GM23338 (cell line): ENCODE results near the gene ZBTB7C. TPM values are rescaled to one million over a fixed set of nuclear protein-coding genes. Genes with fewer than 3 reads are reported as not detected.

Experiments used
- ATAC-seq: fragments of 200-7000 bp; cut with Tn5 transposase; 3 replicates; pipeline ENCODE4 v1.9.1; 2020
- DNase-seq: peaks from one replicate; pipeline ENCODE4 v3.0.0-alpha.2; 2015; ENCODE audit warnings: low spot score
- H2AFZ ChIP-seq: fragments of 200-600 bp; sonication (generic); 2 replicates; pipeline ENCODE4 v1.8.0; 2016; ENCODE audit warnings: antibody characterized with exemption, mild to moderate bottlenecking, moderate library complexity
- H3F3A ChIP-seq: fragments of 200-600 bp; sonication (generic); replicated peaks from 2 replicates; pipeline ENCODE4 v1.8.0; 2017; ENCODE audit warnings: antibody characterized with exemption, mixed run types, low read depth
- H3K27ac ChIP-seq: fragments of 200-600 bp; sonication (generic); 2 replicates; pipeline ENCODE4 v1.6.1; 2016; ENCODE audit warnings: low read depth
- H3K27me3 ChIP-seq: fragments of 200-600 bp; sonication (generic); 2 replicates; pipeline ENCODE4 v1.8.0; 2016; ENCODE audit warnings: mild to moderate bottlenecking, mixed run types, moderate library complexity; ENCODE audit not compliant: insufficient read depth
- H3K36me3 ChIP-seq: fragments of 200-600 bp; sonication (generic); 2 replicates; pipeline ENCODE4 v1.8.0; 2016; ENCODE audit warnings: mild to moderate bottlenecking; ENCODE audit not compliant: insufficient read depth
- H3K4me1 ChIP-seq: fragments of 200-600 bp; sonication (generic); 2 replicates; pipeline ENCODE4 v1.8.0; 2016; ENCODE audit warnings: mild to moderate bottlenecking, moderate library complexity; ENCODE audit not compliant: insufficient read depth
- H3K4me2 ChIP-seq: fragments of 200-600 bp; sonication (generic); 2 replicates; pipeline ENCODE4 v1.7.1; 2017; ENCODE audit warnings: mixed run types
- H3K4me3 ChIP-seq: fragments of 200-600 bp; sonication (generic); 2 replicates; pipeline ENCODE4 v1.6.1; 2016; ENCODE audit warnings: mixed run types
- H3K79me2 ChIP-seq: fragments of 200-600 bp; sonication (generic); replicated peaks from 2 replicates; pipeline ENCODE4 v1.8.0; 2017; ENCODE audit warnings: mild to moderate bottlenecking; ENCODE audit not compliant: insufficient read depth
- H3K9me2 ChIP-seq: fragments of 200-600 bp; sonication (generic); 2 replicates; pipeline ENCODE4 v1.8.0; 2017; ENCODE audit not compliant: insufficient read depth
- H4K20me1 ChIP-seq: fragments of 200-600 bp; sonication (generic); replicated peaks from 2 replicates; pipeline ENCODE4 v1.8.0; 2017; ENCODE audit warnings: mild to moderate bottlenecking; ENCODE audit not compliant: insufficient read depth
- H3K27ac Mint-ChIP-seq: 2 replicates; pipeline ENCODE4 v1.8.0; 2020; ENCODE audit warnings: inconsistent platforms, mild to moderate bottlenecking, moderate library complexity, mixed read lengths
- H3K27me3 Mint-ChIP-seq: 3 replicates; pipeline ENCODE4 v1.8.0; 2022; ENCODE audit warnings: low read depth, mild to moderate bottlenecking, moderate library complexity, mixed read lengths, inconsistent platforms; ENCODE audit not compliant: insufficient read depth, poor library complexity
- H3K36me3 Mint-ChIP-seq: 3 replicates; pipeline ENCODE4 v1.8.0; 2021; ENCODE audit warnings: low read depth, mild to moderate bottlenecking, inconsistent platforms, moderate library complexity, mixed read lengths
- H3K4me1 Mint-ChIP-seq: 3 replicates; pipeline ENCODE4 v1.8.0; 2020; ENCODE audit warnings: mild to moderate bottlenecking, inconsistent platforms, mixed read lengths
- H3K4me3 Mint-ChIP-seq: 3 replicates; pipeline ENCODE4 v1.8.0; 2021; ENCODE audit warnings: moderate library complexity, mild to moderate bottlenecking, inconsistent platforms, mixed read lengths
- H3K9me3 Mint-ChIP-seq: 3 replicates; pipeline ENCODE4 v1.8.0; 2020; ENCODE audit warnings: moderate library complexity, mild to moderate bottlenecking, inconsistent platforms, mixed read lengths
- CREB1 ChIP-seq: fragments of 250-450 bp; sonication (Bioruptor Pico); IDR thresholded peaks from 2 replicates; pipeline ENCODE4 v1.5.0; 2020; ENCODE audit warnings: low read depth, mild to moderate bottlenecking, moderate library complexity
- EZH2 ChIP-seq: fragments of 200-600 bp; sonication (generic); IDR thresholded peaks from one replicate; pipeline ENCODE4 v1.8.0; 2017; ENCODE audit warnings: antibody characterized with exemption, mild to moderate bottlenecking, low read depth; ENCODE audit not compliant: unreplicated experiment
- STAT1 ChIP-seq: IDR thresholded peaks from one replicate; pipeline ENCODE4 v1.6.1; 2016; ENCODE audit warnings: antibody characterized with exemption; ENCODE audit not compliant: unreplicated experiment
- ZNF114 ChIP-seq: fragments of 250-450 bp; sonication (Bioruptor Pico); IDR thresholded peaks from 2 replicates; pipeline ENCODE4 v1.5.0; 2020; ENCODE audit warnings: mild to moderate bottlenecking, moderate library complexity
- polyA plus RNA-seq: library from polyadenylated mRNA; unstranded; fragments of >200 nt; fragmentation: Nextera tagmentation; extraction: Ambion mirVana; gene quantifications from 2 replicates; pipeline ENCODE4 v1.2.1, GENCODE V29; 2016
- total RNA-seq: library from RNA; depleted of rRNA; stranded (reverse); fragments of >200 nt; shearing (Covaris generic); gene quantifications from 2 replicates; pipeline ENCODE4 v1.2.3, GENCODE V29; 2014
- TF ChIP-seq, protein P1 (sequence below): IDR thresholded peaks from 2 replicates; pipeline ENCODE4 v1.6.1; 2016; ENCODE audit warnings: antibody characterized with exemption
- TF ChIP-seq, protein P2 (sequence below): fragments of 250-450 bp; sonication (Bioruptor Pico); IDR thresholded peaks from 2 replicates; pipeline ENCODE4 v1.5.0; 2020; ENCODE audit warnings: mild to moderate bottlenecking, moderate library complexity

Gene ZBTB7C
- total and polyA plus RNA-seq, 2 experiments from 2014 or later = 0.03 to 0.14 TPM

DNA sequence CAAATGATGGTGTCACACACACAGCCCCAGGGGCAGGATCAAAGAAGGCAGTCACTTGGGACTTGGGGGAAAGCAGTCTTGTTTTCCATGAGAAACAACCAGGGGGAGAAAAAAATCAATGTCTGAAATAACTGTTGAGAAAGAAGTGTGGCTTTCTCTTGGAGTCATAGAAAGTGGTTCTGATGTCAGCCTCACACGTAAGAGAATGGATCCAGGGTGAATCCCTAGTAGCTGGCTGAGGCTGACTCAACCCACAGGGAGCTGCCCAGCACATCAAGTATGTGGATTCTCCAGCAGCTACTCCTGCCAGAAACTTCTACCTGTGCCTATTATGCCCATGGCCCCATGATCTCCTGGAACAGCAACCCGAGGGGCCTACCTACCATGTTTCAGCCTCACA lies 33.6 kb upstream of the ZBTB7C start:
- Mint-ChIP-seq H3K4me1 (peaks cover 2% of the 10 kb centered on the region), H3K36me3 (no peaks in the 10 kb centered on the region), H3K9me3 (no peaks in the 10 kb centered on the region), H3K27ac (no peak overlapping the region), H3K27me3 (peaks cover 8% of the 10 kb centered on the region), H3K4me3 (no peak overlapping the region)
- TF ChIP-seq ZNF114 (no peak), EZH2 (no peak), CREB1 (CRISPR knock-in tag) (no peak)
- TF ChIP-seq, protein P1, sequence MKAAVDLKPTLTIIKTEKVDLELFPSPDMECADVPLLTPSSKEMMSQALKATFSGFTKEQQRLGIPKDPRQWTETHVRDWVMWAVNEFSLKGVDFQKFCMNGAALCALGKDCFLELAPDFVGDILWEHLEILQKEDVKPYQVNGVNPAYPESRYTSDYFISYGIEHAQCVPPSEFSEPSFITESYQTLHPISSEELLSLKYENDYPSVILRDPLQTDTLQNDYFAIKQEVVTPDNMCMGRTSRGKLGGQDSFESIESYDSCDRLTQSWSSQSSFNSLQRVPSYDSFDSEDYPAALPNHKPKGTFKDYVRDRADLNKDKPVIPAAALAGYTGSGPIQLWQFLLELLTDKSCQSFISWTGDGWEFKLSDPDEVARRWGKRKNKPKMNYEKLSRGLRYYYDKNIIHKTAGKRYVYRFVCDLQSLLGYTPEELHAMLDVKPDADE = no peak
- TF ChIP-seq, protein P2, sequence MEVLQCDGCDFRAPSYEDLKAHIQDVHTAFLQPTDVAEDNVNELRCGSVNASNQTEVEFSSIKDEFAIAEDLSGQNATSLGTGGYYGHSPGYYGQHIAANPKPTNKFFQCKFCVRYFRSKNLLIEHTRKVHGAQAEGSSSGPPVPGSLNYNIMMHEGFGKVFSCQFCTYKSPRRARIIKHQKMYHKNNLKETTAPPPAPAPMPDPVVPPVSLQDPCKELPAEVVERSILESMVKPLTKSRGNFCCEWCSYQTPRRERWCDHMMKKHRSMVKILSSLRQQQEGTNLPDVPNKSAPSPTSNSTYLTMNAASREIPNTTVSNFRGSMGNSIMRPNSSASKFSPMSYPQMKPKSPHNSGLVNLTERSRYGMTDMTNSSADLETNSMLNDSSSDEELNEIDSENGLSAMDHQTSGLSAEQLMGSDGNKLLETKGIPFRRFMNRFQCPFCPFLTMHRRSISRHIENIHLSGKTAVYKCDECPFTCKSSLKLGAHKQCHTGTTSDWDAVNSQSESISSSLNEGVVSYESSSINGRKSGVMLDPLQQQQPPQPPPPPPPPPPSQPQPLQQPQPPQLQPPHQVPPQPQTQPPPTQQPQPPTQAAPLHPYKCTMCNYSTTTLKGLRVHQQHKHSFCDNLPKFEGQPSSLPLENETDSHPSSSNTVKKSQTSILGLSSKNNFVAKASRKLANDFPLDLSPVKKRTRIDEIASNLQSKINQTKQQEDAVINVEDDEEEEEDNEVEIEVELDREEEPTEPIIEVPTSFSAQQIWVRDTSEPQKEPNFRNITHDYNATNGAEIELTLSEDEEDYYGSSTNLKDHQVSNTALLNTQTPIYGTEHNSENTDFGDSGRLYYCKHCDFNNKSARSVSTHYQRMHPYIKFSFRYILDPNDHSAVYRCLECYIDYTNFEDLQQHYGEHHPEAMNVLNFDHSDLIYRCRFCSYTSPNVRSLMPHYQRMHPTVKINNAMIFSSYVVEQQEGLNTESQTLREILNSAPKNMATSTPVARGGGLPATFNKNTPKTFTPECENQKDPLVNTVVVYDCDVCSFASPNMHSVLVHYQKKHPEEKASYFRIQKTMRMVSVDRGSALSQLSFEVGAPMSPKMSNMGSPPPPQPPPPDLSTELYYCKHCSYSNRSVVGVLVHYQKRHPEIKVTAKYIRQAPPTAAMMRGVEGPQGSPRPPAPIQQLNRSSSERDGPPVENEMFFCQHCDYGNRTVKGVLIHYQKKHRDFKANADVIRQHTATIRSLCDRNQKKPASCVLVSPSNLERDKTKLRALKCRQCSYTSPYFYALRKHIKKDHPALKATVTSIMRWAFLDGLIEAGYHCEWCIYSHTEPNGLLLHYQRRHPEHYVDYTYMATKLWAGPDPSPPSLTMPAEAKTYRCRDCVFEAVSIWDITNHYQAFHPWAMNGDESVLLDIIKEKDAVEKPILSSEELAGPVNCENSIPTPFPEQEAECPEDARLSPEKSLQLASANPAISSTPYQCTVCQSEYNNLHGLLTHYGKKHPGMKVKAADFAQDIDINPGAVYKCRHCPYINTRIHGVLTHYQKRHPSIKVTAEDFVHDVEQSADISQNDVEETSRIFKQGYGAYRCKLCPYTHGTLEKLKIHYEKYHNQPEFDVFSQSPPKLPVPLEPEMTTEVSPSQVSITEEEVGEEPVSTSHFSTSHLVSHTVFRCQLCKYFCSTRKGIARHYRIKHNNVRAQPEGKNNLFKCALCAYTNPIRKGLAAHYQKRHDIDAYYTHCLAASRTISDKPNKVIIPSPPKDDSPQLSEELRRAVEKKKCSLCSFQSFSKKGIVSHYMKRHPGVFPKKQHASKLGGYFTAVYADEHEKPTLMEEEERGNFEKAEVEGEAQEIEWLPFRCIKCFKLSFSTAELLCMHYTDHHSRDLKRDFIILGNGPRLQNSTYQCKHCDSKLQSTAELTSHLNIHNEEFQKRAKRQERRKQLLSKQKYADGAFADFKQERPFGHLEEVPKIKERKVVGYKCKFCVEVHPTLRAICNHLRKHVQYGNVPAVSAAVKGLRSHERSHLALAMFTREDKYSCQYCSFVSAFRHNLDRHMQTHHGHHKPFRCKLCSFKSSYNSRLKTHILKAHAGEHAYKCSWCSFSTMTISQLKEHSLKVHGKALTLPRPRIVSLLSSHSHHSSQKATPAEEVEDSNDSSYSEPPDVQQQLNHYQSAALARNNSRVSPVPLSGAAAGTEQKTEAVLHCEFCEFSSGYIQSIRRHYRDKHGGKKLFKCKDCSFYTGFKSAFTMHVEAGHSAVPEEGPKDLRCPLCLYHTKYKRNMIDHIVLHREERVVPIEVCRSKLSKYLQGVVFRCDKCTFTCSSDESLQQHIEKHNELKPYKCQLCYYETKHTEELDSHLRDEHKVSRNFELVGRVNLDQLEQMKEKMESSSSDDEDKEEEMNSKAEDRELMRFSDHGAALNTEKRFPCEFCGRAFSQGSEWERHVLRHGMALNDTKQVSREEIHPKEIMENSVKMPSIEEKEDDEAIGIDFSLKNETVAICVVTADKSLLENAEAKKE (CRISPR knock-in tag) = no peak
- Histone ChIP-seq H3K4me3 (no peak overlapping the region), H4K20me1 (no peaks in the 10 kb centered on the region), H3K79me2 (no peaks in the 10 kb centered on the region), H3K27me3 (no peaks in the 10 kb centered on the region), H3K36me3 (no peaks in the 10 kb centered on the region), H3F3A (no peaks in the 10 kb centered on the region), H3K4me2 (no peak overlapping the region), H3K9me2 (no peaks in the 10 kb centered on the region), H2AFZ (no peak overlapping the region), H3K4me1 (no peaks in the 10 kb centered on the region), H3K27ac (no peak overlapping the region)
- DNase-seq (no peak), ATAC-seq (no peak)

DNA sequence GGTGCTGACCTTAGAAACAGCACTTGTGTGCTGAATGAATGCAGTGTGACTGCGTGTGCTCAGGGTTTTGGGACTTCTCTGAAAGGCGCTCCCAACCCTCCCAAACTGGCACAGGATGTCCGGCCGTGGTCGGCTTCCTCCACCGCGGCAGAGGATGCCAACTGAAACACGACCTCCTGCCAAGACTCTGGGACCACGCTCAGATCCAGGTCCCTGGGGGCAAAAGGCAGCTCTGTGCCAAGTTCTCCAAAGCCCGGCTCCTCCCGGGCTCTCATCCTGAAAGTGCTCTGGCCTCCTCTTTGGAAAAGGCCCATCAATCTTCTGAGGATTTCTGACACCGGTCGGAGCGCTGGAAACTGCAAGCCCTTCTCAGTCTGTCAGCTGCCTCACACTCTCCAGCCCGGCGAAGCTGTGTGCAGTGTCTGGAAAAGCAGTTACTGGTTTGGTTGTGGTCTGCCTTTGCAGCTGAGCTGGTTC lies 32.3 kb upstream of the ZBTB7C start:
- no peak for ATAC-seq
- Histone ChIP-seq H3K4me2 (no peak overlapping the region), H4K20me1 (no peaks in the 10 kb centered on the region)

More for the DNA sequence above, 32.3 kb upstream of the ZBTB7C start:
- Mint-ChIP-seq H3K36me3 (no peaks in the 10 kb centered on the region), H3K27ac (no peak overlapping the region), H3K4me3 (no peak overlapping the region), H3K4me1 (peaks cover 2% of the 10 kb centered on the region), H3K27me3 (peaks cover 4% of the 10 kb centered on the region), H3K9me3 (no peaks in the 10 kb centered on the region)
- Histone ChIP-seq H2AFZ (0 out of 2 replicates have a peak overlapping the region, but pooled peaks have one; percentile 32), H3K4me3 (no peak overlapping the region), H3K9me2 (no peaks in the 10 kb centered on the region), H3K36me3 (no peaks in the 10 kb centered on the region), H3K27ac (no peak overlapping the region), H3K79me2 (no peaks in the 10 kb centered on the region), H3K4me1 (no peaks in the 10 kb centered on the region), H3F3A (no peaks in the 10 kb centered on the region), H3K27me3 (no peaks in the 10 kb centered on the region)
- no peak for DNase-seq
- no peak for TF ChIP-seq STAT1
- TF ChIP-seq CREB1 (CRISPR knock-in tag) = no peak
